HG03565 (cell line): ENCODE measurements around the gene FAM174C.

Experiments used
- ATAC-seq: cut with Tn5 transposase; IDR thresholded peaks from one replicate; pipeline ENCODE4 v1.9.1; 2021; ENCODE audit warnings: mild to moderate bottlenecking, moderate library complexity; ENCODE audit not compliant: unreplicated experiment

Gene FAM174C

DNA sequence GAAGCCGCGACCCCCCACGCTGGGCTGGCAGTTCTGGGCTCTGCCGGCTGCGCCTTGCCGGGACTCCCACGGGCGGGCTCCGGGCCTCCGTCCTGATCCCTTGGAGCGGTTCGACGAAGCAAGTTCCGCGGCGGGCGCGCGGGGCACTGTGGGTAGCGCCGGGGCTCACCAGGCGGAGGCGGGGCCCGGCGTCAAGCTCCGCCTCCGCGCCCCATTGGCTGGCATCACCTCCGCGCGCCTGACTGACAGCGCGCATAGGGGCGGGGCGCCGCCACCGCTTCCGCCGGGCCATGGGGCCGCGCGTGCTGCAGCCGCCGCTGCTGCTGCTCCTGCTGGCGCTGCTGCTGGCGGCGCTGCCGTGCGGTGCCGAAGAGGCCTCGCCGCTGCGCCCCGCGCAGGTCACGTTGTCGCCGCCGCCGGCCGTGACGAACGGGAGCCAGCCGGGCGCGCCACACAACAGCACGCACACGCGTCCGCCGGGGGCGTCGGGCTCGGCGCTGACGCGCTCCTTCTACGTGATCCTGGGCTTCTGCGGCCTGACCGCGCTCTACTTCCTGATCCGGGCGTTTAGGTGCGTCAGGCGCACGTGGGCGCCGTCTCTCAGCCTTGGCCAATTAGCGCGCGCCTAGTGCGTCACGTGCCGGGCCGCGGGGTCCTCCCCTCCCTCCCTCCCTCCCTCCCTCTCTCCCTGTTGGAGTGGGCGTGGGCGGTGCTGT, at the start of gene FAM174C:
FAM174C (plus strand) TSS at position 271 of the 716 bp plus-strand sequence; CDS start at position 291, 20 bp downstream.
- ATAC-seq: peak; percentile 67

DNA sequence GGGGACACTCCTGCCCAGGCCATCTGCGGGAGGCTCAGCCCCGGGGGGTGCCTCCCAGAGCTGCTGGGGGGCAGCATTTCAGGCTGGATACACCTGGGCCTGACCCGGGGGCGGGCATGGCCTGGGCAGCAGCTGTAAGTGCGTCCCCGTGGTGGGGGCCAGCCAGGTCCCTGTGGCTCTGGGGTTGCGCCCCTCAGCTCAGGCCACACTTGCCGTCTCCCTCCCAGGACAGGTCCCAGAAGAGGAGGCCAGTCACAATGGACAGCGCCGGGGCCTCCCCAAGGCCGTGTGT, 49.2 kb upstream of the FAM174C start:
- no peak for ATAC-seq

DNA sequence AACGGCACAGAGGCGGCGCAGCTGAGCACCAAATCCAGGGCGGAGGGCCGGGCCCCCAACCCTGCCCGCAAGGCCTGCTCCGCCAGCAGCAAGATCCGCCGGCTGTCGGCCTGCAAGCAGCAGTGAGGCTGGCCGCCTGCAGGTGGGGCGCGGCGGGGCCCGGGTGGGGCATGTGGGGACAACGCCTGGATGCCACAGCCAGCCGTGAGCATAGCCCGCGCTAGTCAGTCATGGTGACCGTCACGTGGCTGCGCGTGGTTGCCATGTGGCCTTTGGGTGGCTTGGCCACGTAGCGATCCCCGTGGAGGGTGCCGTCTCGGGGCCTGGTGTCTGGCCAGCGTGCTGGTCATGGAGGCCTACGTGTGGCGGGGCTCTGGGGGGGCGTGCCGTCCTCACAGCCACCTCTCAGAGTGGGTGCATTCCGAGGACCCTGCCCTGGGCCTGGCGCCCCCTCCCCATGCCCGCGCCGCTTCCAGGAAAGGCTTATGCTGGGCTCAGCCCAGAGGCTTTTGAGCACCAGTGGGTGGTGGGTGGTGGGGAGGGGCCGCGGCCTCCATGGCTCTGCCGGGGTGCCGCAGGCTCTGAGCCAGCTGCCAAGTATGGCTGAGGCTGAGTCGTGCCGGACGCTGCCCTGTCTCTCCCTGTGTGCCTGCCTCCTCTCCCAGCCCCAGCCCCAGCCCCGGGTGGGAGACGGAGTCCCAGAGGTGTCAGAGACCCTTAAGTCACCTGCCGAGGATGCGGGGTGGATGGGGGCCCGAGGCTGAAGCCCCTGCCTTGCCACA, 48.6 kb upstream of the FAM174C start:
- no peak for ATAC-seq

DNA sequence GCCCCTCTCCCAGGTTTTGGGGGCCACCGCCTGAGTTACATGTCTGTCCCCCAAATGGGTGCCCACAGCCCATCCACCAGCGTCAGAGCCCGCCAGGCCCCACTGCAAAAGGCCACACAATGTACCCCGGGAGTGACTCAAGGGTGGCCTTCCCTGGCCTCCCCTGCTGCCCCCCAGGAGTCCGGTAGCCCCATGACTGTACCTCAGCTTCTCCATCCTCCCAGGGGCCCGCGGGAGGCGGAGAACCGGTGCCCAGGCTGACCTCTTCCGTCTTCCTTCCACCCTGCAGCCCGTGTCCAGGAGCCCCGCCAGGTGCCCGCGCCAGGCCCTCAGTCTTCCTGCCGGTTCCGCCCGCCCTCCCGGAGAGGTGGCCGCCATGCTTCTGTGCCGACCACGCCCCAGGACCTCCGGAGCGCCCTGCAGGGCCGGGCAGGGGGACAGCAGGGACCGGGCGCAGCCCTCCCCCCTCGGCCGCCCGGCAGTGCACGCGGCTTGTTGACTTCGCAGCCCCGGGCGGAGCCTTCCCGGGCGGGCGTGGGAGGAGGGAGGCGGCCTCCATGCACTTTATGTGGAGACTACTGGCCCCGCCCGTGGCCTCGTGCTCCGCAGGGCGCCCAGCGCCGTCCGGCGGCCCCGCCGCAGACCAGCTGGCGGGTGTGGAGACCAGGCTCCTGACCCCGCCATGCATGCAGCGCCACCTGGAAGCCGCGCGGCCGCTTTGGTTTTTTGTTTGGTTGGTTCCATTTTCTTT, 47.9 kb upstream of the FAM174C start:
- ATAC-seq: no peak

DNA sequence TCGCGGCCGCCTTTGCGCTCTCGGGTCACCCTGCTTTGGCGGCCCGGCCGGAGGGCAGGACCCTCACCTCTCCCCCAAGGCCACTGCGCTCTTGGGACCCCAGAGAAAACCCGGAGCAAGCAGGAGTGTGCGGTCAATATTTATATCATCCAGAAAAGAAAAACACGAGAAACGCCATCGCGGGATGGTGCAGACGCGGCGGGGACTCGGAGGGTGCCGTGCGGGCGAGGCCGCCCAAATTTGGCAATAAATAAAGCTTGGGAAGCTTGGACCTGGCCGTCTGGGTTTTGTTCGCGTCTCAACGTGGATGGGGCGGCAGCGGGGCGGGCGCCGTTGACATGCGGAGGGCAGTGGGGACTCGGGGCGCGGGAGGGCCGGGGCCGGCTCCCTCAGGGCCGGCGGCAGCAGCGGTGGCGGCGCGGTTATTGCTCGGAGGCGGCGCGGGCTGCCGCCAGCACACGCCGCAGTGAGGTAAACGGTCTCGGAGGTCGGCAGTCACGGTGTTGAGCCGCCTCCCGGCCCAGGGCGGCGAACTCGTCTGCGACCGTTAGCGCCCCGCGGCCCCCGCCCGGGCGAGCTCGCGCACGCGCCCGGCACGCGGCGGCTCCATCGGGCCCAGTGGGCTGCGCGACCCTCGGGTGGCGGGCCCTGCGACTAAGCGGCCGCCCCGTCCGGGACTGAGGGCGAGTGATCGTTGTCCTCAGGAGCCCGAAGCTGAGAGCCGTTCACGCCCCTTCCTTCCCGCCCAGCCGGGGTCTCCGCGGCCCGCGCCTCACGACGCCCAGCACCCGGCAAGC, 47.0 kb upstream of the FAM174C start:
- ATAC-seq: no peak

DNA sequence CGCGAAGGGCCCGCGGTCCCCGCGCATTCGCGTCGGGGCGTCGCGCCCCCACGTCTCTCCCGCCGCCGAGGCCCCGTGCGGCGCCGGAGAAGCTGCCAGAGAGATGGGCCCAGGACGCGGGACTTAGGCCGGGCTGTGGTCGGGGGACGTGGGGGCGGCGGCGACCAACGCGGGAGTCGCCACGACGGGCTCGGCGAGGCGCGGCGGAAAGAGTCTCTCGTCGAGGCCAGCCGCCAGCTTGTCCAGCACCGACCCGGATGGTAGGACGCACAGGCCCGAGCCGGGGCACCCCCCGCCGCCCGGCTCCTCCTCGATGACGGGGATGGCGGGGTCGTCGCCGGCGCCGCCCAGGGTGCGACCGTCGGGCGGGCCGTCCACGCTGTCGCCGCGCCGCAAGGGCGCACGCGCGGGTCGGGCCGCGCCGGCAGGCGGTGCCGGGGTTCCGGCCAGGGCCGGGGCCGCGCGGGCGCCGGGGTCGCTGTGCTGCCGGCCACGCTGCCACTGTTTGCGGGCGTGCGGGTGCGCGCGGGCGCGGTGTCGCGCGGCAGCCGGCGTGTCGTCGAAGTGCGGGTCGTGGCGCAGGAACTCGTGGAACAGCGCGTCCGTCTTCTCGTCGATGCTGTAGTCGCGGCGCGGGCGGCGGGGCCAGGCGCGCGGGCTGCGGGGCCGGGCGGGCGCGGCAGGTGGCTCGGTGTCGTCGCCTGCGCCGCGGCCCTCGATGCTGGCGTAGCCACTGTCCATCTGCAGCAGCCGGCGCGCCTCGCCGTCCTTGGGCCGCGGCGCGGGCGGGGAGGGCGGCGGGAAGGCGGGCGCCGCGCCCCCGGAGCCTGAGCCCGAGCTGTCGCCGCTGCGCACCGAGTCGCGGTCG, 46.0 kb upstream of the FAM174C start:
- no peak for ATAC-seq

DNA sequence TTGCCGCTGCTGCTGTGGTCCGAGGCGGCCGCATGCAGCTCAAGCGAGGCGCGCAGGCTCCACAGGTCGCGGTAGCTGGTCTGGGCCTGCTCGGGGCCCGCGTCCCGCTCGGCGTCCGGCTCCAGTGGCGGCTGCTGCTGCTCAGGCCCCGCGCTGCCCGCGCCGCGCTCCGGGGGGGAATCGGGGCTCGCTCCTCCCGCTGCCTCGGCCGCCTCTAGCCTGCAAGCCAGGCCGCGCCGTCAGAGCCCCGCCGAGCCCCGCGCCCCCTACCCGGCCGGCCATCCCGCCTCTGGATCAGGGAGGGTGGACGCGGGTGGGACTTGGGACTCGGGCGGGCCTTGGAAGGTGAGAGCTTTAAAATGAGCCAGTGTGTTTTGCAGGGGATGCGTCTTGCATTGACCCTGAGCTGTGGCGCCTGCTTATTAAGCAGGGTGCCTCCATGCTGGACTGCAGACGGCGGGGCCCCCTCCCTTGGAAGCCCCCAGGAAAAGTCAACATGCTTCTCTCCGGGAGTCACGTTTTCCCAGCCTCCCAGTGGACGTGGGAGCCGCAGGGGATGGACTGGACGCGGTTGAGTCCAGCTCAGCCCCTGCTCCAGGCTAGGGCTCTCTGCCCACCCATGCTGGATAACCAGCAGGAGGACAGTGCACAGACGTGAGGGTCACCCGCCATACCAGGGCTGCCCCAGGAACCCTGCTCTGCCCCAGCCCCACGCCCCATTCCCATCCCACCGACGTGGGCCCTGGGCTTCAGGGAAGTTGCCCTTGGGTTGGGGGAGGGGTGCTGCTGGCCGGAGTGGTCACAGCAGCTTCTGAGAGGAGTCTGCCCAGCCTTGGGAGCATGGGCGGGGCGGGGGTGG, 45.2 kb upstream of the FAM174C start:
- no peak for ATAC-seq

DNA sequence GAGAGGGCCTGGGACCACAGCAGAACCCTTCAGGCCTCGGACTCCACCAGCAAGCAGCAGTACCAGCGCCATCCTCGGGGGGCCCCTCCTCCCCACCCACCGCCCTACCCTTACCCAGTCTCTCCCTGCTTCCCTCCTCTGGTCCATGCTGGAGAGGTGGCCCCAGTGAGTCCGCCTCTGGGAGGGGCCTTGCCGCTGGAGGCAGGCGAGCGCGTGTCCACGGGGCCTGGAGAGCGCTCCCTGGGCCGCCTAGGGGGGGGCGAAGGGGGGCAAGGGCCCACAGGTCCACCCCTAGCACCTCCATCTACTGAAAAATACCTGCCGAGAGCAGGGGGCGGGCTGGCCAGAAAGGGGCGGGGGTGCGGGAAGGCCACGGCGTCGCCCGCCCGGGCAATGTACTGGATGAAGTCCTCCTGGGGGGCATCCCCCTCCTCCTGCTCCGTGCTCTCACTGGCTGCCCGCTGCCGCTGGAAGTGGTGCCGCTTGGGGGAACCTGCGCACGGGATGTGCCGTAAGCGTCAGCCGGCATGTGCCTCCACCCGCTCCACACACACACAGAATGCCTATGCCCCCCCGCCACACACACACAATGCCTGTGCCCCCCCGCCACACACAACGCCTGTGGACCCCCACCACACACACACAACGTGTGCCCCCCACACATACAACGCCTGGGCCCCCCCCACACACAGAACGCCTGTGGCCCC, 44.4 kb upstream of the FAM174C start:
- no peak for ATAC-seq

DNA sequence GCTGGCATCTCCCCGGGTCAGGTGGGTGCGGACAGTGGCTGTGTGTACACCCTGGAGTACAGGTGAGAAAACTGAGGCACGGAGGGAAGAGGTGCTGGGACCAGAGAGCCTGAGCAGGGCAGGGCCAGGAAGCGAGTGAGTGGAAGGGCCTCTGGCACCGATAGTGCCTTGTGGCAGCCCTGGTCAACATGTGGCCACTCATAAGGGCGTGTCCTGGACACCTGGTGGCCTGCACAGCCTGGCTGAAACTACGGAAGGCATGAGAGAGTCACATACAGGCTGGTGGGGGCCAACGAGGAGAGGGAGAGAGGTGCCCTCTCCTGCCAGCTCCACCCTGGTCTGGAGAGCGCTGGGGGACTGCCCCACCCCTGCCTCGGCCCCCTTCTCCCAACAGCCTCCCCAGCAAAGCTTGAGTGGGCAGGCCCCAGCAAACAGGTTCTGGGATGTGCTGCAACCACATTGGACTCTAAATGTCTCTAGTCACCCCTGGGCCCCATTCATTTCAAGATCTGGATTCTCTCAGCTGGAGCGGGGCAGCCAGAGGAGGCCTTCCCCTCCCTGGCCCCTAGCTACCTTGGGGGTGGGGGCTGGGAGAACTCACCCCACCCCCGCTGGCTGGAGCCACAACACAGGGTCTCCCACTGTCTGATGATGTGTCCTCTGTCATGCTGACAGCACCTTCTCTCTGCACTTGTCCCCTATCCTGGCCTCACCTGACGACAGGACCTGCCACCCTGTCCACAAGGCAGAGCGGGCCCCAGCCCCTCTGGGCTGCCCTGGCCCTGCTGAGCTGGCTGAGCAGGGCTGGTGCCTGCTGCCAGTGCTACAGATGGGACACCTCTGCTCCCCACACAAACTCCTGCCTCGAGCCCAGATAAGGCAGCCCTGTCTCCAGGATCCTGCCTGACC, 43.3 kb upstream of the FAM174C start:
- no peak for ATAC-seq

DNA sequence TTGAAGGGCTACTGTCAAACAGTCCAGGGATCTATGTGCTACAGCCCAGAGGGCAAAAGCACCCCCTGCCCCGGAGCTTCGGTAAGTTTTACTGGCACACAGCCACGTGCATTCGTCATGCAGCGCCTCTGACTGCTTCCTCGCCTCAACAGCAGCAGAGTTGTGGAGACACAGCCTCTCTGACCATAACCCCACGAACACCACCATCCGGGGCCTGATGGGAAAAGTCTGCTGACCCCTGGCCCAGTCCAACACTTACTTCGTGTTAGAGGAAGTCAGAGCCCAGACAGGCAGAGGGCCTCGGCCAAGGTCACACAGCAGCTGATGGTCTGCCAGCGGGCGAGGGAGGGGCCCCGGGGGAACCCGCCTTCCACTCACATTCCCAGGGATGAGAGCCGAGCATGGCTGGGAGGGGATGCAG, 42.7 kb upstream of the FAM174C start:
- no peak for ATAC-seq

DNA sequence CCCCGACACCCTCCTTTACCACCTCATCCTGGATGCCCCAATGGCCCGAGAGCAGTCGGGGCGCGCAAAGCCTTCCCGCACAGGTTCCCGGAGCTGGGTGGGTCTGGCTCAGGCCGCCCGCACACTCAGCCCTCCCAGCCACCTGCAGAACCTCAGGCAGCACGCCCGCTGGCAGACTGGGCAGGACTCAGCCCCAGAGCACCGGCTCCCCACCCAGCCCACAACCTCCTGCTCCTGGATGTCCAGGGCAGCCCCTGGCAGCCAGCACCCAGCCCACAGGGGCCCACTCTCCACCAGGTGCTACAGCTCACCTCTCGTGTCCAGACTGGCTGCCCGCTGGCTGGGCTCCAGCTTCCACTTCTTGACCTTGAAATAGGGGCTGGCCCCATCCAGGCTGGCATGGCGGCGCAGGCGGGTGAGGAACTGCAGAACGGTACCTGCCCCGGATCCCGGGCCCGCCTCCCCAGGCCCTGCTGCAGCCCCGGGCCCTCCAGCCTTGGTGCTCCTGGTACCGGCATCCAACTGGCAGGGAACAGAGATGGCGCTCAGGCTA, 42.1 kb upstream of the FAM174C start:
- no peak for ATAC-seq

DNA sequence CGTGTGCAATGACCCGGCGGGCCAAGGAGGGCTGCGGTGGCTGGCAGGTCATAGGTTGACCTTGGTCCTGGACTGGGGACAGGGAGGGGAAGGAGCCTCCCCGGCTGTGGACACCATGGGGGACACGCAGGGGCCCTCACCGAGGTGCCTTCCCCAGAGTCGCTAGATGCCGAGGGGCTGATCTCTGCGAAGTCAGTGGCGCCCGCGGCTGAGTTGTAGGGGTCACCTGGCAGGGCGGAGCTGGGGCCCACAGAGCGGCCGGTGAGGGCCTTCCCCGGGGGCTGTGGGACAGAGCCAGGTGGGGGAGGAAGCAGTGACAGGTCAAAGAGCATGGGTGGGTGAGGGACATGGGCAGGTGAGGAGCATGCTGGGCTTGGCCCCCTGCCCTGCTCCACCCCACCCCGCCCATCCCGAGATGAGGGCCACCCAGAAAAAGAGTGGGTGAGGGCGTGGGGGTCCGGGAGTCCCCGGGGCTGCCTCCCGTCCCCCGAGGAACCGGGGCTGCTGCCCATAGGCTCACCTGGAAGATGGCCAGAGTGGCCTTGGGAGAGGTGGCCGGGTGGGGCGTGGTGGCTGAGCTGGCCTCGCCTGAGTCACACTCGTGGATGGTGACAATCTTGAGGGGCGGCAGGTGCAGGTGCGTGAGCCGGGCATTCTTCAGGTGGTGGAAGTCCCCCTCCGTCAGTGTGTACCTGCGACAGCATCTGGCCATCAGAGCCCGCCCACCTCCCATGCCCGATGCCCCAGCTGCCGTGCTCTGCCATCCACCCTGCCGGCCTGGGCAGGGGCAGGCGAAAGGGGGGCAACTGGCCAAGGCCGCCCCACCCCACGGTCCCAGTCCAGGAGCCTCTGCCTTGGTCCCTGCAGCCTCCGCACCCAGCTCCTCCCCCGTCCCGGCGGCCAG, 41.0 kb upstream of the FAM174C start:
- ATAC-seq: no peak

DNA sequence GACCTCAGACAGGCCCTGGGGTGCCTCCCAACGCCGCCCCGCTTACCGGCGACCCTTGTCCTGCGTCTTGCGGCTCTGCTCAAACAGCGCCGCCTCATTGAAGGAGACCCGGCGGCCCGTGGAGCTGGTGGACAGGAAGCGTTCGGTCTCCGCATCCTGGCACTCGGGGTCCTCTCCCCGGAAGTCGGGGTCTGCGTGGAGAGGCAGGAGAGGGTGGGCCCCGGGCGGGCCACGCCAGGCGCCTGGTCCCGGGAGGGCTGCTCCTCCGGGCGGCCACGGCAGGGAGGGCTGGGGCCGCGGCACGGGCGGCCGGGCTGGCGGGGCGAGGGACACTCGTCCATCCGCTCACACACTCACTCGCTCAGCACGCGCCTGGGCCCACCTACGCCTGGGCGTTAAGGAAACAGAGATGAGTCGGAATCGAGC, 40.4 kb upstream of the FAM174C start:
- ATAC-seq: no peak

DNA sequence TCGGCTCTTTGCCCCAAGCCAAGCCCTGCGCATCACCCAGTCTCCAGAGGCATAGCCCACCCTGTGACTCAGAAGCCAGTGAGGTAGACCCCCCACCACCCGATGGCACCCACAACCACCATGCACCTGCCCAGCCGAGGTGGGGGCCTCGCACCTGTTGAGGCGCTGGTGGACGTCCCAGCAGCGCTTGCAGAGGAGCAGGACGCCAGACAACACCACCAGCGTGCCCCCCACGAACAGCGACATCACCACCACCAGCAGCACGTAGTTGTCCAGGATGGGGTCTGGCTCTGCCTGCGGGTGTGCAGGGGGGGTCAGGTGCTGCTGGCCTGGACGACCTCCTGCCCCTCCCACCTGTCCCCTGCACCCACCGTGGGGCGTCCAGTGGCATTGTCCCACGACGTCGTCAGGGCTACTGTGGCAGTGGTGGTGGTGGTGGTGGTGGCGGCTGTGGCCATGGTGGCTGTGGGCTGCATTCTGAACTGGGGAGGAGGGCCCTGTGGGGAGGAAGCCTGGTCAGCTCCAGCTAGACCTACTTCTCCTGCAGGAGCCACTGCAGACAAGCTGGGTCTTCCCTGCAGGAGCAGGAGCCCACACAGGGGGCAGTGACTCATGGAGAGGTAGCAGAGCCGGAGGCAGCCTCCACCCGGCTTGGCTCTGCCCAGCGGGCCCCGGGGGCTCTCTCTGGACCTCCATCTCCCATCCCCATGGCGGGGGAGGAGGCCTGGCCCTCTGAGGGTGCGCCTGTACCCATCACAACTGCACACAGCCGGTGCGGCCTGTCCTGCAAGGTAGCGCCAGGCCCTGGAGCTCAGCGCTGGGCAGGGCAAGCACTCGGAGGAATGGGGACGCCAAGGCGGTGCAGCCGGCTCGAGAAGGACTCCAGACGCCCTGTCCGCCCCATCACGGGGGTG, 39.4 kb upstream of the FAM174C start:
- no peak for ATAC-seq

DNA sequence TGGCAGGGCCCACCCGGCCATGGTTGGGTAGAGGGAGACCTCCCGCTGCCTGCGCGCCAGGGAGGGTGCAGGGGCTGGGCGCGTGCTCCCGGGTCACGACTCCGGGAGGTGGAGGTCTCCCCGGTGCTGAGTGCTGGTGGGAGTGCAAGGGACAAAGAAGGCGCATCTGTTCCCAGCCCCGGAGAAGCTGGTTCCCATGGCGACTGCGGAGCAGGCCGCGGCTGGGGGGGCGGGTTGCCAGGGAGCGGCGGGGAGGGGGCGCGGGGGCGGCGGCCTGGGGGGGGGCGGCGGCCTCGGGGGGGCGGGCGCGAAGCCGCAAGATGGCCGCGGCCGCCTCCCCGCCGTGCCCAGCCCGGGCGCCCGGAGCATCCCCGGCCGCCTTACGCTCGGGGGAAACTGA, 38.8 kb upstream of the FAM174C start:
- no peak for ATAC-seq
